GM19023 (cell line): Measurements from ENCODE around the gene CHMP3.
"Not testable (repeated sequence)": the region's sequence is repeated elsewhere in the genome, so short reads cannot be mapped to it uniquely, and the experiment has no call there.

Source experiments
- ATAC-seq: cut with Tn5 transposase; IDR thresholded peaks from one replicate; pipeline ENCODE4 v1.9.1; 2021; ENCODE audit warnings: mild to moderate bottlenecking, moderate library complexity; ENCODE audit not compliant: unreplicated experiment

CHMP3 gene

GRCh38 chr2:86562922-86563649, at the start of gene CHMP3:
Gene CHMP3, minus strand, starts transcription at chr2:86563443. Its CDS starts 95 bp downstream, at chr2:86563348.
- ATAC-seq: peak; percentile 91

GRCh38 chr2:86610871-86611270, 47.6 kb upstream of the CHMP3 start:
- ATAC-seq: no peak

- no peak for ATAC-seq
Observed at GRCh38 chr2:86608832-86609410, 45.7 kb upstream of the CHMP3 start.

GRCh38 chr2:86603905-86604304, 40.7 kb upstream of the CHMP3 start:
- no peak for ATAC-seq

- no peak for ATAC-seq
Observed at GRCh38 chr2:86598966-86599365, 35.7 kb upstream of the CHMP3 start.

- no peak for ATAC-seq
Observed at GRCh38 chr2:86596118-86596517, 32.9 kb upstream of the CHMP3 start.

- no peak for ATAC-seq
Observed at GRCh38 chr2:86593266-86593665, 30.0 kb upstream of the CHMP3 start.

GRCh38 chr2:86592547-86593230, 29.4 kb upstream of the CHMP3 start:
- no peak for ATAC-seq

GRCh38 chr2:86589701-86590100, 26.5 kb upstream of the CHMP3 start:
- ATAC-seq: not testable (repeated sequence)

GRCh38 chr2:86584151-86584913, 21.1 kb upstream of the CHMP3 start:
- ATAC-seq: no peak

- no peak for ATAC-seq
Observed at GRCh38 chr2:86580560-86580959, 17.3 kb upstream of the CHMP3 start.

GRCh38 chr2:86577817-86578456, 14.7 kb upstream of the CHMP3 start:
- ATAC-seq: no peak

- no peak for ATAC-seq
Observed at GRCh38 chr2:86570059-86570458, 6.8 kb upstream of the CHMP3 start.

- ATAC-seq: no peak
Observed at GRCh38 chr2:86566821-86567190, 3.6 kb upstream of the CHMP3 start.

GRCh38 chr2:86566158-86566820, 3.0 kb upstream of the CHMP3 start:
- no peak for ATAC-seq

- ATAC-seq: no peak
Observed at GRCh38 chr2:86563650-86564061, 413 bp upstream of the CHMP3 start.

- peak; percentile 12 for ATAC-seq
Observed at GRCh38 chr2:86562485-86562921, 740 bp downstream of the CHMP3 start.

GRCh38 chr2:86557836-86558235, 5.4 kb downstream of the CHMP3 start:
- no peak for ATAC-seq

GRCh38 chr2:86556508-86556907, 6.7 kb downstream of the CHMP3 start:
- ATAC-seq: no peak

GRCh38 chr2:86552889-86553288, 10.4 kb downstream of the CHMP3 start:
- no peak for ATAC-seq
